NCI-H146 treated with DMSO at 0.1 percent for 48 hours (cell line): ENCODE measurements around the gene UCKL1.
"Not testable (repeated sequence)": the region's sequence is repeated elsewhere in the genome, so short reads cannot be mapped to it uniquely, and the experiment has no call there.

Experiments
- DNase-seq: peaks from one replicate; lab custom pipeline; 2025; ENCODE audit not compliant: unreplicated experiment; lab: John Stamatoyannopoulos, UW

The UCKL1 gene

DNA sequence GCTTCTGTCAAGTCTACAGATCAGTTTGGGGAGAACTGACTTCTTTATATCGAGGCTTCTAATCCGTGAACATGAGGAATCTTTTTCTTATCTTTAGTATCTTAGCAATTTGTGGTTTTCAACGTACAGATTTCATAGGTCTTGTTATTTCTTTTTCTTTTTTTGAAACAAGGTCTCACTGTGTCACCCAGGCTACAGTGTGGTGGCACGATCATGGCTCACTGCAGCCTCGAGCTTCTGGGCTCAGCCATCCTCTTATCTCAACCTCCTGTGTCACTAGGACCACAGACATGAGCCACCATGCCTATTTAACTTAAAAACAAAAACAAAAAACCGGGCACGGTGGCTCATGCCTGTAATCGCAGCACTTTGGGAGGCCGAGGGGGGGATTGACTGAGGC lies 32.0 kb downstream of the UCKL1 start:
- no peak for DNase-seq

DNA sequence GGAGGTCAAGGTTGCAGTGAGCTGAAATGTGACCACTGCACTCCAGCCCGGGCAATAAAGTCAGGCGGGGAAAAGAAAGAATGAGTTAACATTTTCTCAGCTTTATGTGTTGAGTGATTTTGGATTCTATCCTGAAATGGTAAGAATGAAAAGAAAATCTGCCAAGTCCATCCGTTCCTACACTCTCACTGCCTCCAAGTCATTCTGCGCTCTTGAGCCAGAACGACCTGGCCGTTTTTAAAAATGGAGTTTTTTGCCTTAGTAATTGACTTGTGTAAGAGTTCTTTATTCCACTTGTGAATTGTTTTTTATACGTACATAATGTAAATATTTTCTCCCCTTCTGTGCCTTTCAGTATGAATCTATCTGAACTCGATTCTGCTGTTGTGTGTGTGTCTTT lies 32.6 kb downstream of the UCKL1 start:
- DNase-seq: no peak

DNA sequence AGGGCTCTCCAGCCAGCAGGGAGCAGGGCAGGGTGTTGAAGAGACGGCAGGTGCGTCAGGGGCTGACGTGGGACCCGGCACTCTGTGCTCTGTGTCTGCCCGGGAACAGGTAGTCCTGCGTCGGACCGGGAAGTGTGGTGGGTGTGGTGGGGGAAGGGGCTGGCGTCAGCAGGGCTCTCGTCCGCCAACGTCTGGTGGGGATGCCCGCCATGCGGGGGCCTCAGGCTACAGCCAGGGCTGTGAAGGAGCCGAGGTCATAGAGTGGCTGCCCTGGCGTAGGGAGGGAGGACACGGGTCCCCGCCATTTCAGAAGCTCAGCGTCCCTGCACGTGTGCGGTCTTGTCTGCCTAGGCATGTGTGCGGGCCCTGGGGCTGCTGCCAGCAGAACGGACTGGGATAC lies 36.0 kb downstream of the UCKL1 start:
- DNase-seq: no peak

GRCh38 chr20:63919130-63919529 lies 37.1 kb downstream of the UCKL1 start:
- DNase-seq: no peak

- DNase-seq: no peak
Measured at GRCh38 chr20:63917811-63918210, 38.4 kb downstream of the UCKL1 start.

DNA sequence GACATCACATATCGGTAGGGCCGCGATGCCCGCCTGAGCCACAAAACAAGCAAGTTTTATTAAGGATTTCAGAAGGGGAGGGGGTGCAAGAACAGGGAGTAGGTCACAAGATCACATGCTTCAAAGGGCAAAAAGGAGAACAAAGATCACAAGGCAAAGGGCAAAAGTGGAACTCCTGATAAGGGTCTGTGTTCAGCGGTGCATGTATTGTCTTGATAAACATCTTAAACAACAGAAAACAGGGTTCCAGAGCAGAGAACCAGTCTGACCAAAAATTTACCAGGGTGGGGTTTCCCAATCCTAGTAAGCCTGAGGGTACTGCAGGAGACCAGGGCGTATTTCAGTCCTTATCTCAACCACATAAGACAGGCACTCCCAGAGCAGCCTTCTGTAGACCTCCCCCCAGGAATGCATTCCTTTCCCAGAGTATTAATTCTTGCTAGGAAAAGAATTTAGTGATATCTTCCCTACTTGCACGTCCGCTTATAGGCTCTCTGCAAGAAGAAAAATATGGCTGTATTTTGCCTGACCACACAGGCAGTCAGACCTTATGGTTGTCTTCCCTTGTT lies 39.8 kb downstream of the UCKL1 start:
- not testable (repeated sequence) for DNase-seq

DNA sequence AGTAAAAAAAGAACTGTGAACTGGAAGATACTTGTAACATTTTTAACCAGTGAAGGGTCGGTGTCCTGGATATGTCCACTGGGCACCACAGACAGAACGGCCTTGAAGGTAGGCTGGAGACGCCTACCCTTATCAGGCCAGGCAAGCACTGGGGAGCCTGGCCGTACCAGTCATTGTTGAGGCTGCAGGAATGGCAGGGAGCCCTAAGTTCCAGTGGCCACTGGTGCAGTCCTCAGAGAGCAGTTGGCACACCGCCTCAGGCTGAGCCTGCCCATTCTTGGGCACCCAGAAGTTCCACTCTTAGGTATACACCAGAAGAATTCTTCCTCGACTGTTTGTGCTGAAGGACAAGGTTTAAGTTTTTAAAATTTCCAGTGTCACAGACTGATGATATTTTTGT lies 40.7 kb downstream of the UCKL1 start:
- DNase-seq: no peak

GRCh38 chr20:63913768-63914167 lies 42.4 kb downstream of the UCKL1 start:
- DNase-seq: no peak

DNA sequence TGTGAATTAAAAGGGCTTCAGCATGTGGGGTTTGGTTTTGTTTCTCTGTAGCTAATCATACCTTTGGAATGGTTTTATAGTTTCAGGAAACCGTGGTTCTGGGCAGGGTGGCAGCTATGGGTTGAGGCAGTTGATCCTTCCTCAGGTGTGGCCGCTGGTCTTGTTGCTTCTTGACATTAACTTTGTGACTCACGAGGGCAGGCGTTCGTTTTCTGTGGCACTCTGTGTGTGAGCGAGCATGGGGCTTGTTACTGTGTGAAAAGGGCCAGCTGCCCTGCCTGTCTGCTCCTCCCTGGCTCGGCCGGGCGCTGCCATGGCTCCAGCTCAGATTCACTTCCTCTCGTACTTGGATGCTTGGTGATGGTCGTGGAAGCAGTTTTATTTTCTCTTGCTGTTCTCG lies 45.0 kb downstream of the UCKL1 start:
- no peak for DNase-seq

GRCh38 chr20:63908008-63908682 lies 48.1 kb downstream of the UCKL1 start:
- DNase-seq: no peak

- no peak for DNase-seq
Measured at GRCh38 chr20:63903796-63904561, 52.2 kb downstream of the UCKL1 start.

- DNase-seq: no peak
Measured at GRCh38 chr20:63900413-63900812, 55.8 kb downstream of the UCKL1 start.

DNA sequence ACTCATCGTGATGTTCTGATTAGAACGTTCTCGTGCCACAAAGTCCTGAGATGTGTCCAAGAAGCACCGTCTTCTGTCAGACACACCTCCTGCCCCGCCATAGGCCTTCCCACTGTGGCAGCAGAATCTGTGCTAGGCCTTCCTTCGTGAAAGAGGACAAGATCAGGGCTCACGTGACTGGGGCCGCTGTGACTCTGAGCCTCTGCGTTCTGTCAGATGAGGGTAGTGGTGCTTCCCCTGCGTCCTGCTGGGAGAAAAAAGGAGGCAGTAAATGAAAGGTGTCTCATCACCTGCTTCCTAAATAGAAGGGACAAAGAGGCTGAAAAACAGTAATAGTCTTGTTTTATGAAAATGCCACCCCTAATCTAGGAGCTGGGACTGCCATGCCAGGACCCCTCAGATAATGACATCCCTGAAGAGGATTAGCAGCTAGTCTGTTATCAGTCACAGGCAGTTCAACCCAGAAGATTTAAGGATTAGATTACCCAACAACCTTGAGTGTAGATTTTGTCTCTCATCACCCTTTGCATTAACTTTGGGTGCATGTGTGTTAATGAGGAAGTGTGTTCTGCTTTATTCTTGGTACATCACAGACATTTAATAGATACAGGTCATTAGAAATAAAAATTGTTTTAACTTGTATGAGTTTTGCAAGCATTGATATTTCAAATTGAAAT lies 57.2 kb downstream of the UCKL1 start:
- DNase-seq: no peak

DNA sequence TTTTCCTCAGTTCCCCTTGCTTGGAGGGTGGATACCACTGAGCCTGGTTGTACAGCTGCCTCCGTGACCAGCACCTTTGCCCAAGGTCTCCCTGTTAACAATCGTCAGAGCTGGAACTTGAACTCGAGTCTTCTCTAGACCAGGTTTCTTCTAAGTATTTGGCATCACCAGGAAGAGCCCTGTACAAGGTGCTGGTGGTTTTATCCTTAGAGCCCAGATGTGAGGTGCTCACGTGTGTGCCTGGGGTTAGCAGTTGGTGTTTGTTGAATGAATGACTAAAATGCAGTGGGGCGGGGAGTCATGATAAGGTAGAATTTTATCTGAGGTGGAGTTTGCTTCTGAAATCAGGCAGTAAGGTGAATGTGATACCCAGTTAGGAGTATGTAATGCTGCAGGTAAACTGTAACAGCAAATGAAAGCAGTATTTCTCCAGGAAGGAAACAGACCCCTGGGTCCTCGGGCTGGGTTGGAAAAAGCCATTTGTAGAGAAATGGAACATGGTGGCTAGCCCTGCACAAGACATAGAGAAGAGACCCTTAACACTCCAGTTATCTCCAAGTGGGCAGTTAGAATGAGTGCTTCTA lies 58.1 kb downstream of the UCKL1 start:
- DNase-seq: no peak

DNA sequence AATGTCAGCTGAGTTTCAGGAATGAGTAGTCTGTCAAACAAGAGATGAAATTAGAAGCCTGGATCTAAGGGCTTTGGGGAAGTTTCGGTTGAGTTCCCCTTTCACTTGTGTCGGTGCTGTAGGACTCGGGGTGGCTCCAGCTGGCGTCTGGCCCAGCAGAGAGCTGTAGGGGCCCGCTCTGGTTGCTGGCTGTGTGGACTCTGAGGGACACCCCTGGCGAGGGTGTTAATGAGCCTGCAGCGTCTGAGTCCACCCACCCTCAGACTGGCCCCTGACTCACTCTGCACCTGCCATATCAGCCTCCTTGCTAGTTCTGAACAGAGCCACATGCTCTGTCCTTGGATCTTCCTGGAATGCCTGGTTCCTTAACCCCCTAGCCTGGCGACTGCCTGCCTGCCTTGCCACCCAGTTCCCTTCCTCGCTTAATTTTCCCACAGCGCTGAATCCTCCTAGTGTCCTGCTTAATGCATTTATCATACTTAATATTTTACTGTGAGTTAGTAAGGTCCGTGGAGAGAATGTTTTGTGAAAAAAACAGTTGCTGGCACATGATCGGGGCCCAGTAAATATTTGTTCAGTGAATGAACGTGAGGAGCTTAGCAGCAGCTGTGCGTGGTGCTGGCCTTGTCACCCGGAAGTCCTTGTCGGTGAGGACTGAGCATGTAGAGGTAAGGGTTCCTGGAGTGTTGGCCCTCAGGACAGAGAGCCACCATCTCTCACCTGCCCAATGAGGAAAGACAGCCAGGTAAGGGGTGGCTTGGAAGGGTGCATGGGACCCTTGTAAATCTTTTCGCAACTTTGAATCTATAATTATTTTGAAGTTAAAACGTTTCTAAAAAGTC lies 59.7 kb downstream of the UCKL1 start:
- peak; percentile 49 for DNase-seq

GRCh38 chr20:63895952-63896263 lies 60.3 kb downstream of the UCKL1 start:
- DNase-seq: no peak

GRCh38 chr20:63895202-63895951 lies 60.8 kb downstream of the UCKL1 start:
- peak; percentile 17 for DNase-seq

DNA sequence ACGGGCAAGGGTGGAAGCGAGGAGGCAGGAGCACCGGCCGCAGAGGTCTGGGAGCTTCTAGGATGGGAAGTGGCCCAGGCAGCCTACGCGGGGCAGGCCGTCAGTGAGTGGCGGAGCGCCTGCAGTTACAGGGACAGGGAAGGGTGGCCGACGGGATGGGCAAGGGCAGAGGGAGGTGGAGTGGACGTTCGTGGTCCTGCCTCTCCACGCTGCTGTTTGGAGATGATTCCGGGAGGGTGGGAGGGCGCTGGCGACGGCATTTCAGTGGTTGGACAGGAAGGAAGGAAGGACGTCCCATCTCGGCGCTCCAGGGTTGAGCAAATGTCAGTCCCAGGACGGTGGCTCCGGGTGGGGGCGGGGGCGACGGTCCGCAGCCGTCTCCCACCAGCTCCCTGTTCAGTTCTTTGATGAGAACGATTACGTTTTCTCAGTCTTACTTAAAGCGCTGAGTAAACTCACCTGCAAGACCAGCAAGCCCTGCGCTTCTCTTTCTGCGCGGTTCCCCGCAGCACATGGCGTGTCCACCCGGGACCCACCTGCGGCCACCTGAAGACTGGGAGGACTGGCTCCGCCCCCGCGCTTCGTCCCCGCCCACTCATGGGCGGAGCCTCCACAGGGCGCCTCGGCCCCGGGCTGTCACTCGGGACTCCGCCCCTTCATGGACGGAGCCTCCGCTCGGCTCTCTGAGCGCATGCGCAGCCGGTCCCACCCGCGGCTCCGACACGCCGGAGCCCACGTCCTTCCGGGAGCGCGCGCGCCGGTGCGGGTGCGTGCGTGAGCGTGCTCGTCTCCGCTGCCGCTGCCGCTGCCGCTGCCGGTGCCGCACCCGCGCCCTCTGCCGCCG lies 61.6 kb downstream of the UCKL1 start, which contains the start of gene DNAJC5:
DNAJC5 (plus strand) TSS at position 769 of the 844 bp plus-strand sequence. CDS start 33,220 bp downstream, outside the sequence.
- peak; percentile 85 for DNase-seq

- no peak for DNase-seq
Measured at GRCh38 chr20:63893999-63894357, 62.2 kb downstream of the UCKL1 start.
